ENCODE measurements around the gene HHAT.

- TF ChIP-seq CTCF (conservative IDR thresholded peaks at IDR 0.05; ENCODE audit: low read depth, low read length) (no peak), POLR2A (IDR thresholded peaks at IDR 0.05; ENCODE audit: low read depth, low read length) (no peak), SMC3 (IDR thresholded peaks at IDR 0.05; ENCODE audit: low read depth, low read length) (no peak), MAFK (IDR thresholded peaks at IDR 0.05; ENCODE audit: low read depth, low read length) (peak; percentile 84), FOS (IDR thresholded peaks at IDR 0.05; ENCODE audit: low read depth, low read length) (no peak), RCOR1 (IDR thresholded peaks at IDR 0.05; ENCODE audit: insufficient replicate concordance, low read length) (no peak), RFX5 (IDR thresholded peaks at IDR 0.05; ENCODE audit: low read depth, low read length) (no peak), CEBPB (IDR thresholded peaks at IDR 0.05; ENCODE audit: low read depth, low read length) (no peak), CHD1 (IDR thresholded peaks at IDR 0.05; ENCODE audit: low read depth, low read length) (no peak), NFE2L2 (IDR thresholded peaks at IDR 0.05; ENCODE audit: low read depth, low read length) (no peak), BHLHE40 (IDR thresholded peaks at IDR 0.05; ENCODE audit: low read depth, low read length) (no peak), MXI1 (IDR thresholded peaks at IDR 0.05; ENCODE audit: borderline replicate concordance, low read depth, low read length) (no peak), MAZ (IDR thresholded peaks at IDR 0.05; ENCODE audit: borderline replicate concordance, low read depth, low read length) (no peak)
- TF ChIP-seq, protein P1, sequence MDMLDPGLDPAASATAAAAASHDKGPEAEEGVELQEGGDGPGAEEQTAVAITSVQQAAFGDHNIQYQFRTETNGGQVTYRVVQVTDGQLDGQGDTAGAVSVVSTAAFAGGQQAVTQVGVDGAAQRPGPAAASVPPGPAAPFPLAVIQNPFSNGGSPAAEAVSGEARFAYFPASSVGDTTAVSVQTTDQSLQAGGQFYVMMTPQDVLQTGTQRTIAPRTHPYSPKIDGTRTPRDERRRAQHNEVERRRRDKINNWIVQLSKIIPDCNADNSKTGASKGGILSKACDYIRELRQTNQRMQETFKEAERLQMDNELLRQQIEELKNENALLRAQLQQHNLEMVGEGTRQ (IDR thresholded peaks at IDR 0.05; ENCODE audit: low read depth, low read length): no peak
Observed at GRCh38 chr1:210516697-210517459, 188.2 kb downstream of the HHAT start.
